ENCODE measurements around the gene RNF157.

Gene RNF157

GRCh38 chr17:76122431-76123190 lies 117.7 kb downstream of the RNF157 start:
- peak; percentile 72 for DNase-seq

GRCh38 chr17:76121932-76122430 lies 118.3 kb downstream of the RNF157 start:
- DNase-seq: peak; percentile 62

GRCh38 chr17:76120658-76121008 lies 119.7 kb downstream of the RNF157 start:
- no peak for DNase-seq

- DNase-seq: no peak
Measured at GRCh38 chr17:76119409-76120371, 120.6 kb downstream of the RNF157 start.

- no peak for DNase-seq
Measured at GRCh38 chr17:76115138-76115754, 125.0 kb downstream of the RNF157 start.

DNA sequence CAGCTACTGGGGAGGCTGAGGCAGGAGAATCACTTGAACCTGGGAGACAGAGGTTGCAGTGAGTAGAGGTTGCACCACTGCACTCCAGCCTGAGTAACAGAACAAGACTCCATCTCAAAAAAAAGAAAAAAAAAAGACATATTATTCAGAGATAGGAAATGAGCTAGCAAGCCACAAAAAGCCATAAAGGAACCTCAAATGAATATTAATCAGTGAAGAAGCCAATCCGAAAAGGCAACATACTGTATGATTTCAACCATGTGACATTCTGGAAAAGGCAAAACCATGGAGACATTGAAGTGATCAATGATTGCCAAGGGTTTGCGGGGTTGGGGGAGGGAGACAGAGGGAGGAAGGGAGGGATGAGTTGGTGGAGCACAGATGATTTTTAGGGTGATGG lies 128.3 kb downstream of the RNF157 start:
- DNase-seq: no peak

- no peak for DNase-seq
Measured at GRCh38 chr17:76107509-76107908, 132.8 kb downstream of the RNF157 start.

- DNase-seq: no peak
Measured at GRCh38 chr17:76106703-76107102, 133.6 kb downstream of the RNF157 start.

DNA sequence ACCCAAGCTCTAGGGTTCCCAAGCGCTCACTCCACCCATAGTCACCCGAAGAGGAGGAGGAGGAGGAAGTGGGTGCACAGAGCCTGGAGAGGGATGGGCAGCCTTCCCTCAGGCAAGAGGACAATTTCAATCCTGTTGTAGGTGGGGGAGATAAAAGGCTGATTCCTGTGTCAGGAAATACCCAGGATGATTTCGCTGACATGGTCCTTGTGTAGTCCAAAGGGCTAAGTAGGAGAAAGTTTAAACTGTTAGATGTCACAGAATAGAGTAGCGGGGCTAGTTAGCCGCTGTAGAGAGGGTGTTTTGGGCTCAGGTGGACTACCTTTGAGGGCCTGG lies 135.4 kb downstream of the RNF157 start:
- DNase-seq: no peak

- DNase-seq: no peak
Measured at GRCh38 chr17:76104140-76104895, 136.0 kb downstream of the RNF157 start.

DNA sequence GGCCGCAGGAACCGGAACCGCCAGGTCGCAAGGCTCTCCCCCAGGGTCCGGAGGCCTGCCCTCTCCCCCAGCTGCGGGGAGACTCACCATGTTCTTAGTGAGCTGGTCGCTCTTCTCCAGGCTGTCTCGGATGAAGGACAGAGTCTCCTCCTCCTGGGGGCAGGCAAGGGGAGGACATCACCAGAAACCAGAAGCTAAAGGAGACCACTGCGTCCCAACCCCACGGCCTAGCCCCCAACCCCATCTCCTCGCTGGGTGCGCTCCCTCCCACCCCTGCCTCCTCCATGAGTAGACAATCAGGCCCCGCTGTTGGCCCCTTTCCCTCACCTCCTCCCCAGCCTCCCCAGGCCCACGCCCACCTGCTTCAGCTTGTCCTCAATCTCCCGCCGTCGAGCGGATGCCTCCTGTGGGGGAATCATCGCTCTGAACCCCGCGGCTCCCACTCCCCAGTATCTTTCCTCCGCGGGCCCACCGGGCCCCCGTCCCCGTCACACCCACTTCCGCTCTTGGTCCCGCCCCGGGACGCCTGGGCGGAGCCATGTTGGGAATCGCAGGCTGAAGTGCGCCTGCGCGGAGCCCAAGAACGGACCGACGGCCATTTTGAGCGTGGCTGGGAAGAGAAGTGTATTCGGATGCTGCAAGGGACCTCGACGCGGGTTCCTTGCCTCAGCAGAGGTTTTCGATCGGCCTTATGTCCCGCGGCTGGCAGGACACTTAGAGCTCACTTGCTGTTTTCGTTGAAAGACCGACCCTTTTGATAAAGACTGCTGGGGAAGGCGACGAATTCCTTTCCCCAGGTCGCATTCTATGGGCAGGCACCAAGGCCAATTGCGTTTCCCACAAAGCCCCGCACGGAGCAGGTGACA lies 136.8 kb downstream of the RNF157 start, which contains the start of gene EXOC7:
Gene EXOC7 (minus strand): TSS at position 514 of the 866 bp plus-strand sequence. CDS start 95 bp downstream, at position 419.
- peak; percentile 97 for DNase-seq

DNA sequence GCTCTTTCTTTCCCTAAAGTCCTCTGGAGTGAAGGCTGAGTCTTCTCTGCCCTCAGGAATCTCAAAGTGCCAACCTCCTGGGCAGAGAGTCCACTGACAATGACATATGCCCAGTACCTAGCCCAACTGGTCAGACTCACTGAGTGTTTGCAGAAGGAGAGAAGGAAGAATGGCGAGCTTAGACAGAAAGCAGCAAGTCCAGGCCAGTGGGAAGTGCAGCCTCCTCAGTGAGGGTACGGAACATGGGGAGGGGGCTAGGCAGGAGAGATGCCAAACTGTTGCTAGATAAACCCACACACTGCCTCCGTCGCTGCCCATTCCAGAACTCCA lies 137.4 kb downstream of the RNF157 start:
- no peak for DNase-seq

- no peak for DNase-seq
Measured at GRCh38 chr17:76097716-76098295, 142.5 kb downstream of the RNF157 start.

- DNase-seq: no peak
Measured at GRCh38 chr17:76095943-76096342, 144.3 kb downstream of the RNF157 start.

DNA sequence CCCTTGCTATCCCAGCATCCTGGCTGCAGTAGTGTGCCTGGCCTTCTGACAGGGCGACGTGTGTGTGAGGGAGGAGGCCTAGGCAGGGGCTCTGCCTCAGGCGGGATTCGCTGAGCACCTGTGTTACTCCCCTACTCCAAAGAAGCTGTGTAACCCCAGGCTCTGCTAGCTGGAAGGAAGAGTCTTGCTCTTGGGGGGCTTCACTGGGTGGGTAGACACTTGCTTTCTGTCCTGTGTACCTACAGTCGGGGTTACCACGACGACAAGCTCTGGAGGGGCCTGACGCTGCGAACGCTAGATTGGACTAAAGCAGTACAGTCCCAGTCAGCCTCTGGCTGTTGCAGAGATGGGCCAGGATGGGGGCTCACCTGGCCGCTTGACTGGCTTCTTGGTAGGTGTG lies 146.2 kb downstream of the RNF157 start:
- DNase-seq: no peak

GRCh38 chr17:76092526-76093413 lies 147.5 kb downstream of the RNF157 start:
- DNase-seq: no peak

All from islet precursor cell (in vitro differentiated cells).